Activated CD4-positive, alpha-beta T cell treated with anti-CD3 and anti-CD28 coated beads, Interleukin-2, amount 50 U/mL, for 16 hours (primary cell): ENCODE results near the gene CACNA2D4.
A peak's percentile ranks its signal among the peaks of the same experiment; 100 is the strongest.
"Not testable (repeated sequence)": the region's sequence is repeated elsewhere in the genome, so short reads cannot be mapped to it uniquely, and the experiment has no call there.

Experiments
- DNase-seq: peaks from one replicate; pipeline ENCODE4 v3.0.0-alpha.2; 2020

The CACNA2D4 gene

GRCh38 chr12:1918081-1918883, at the start of gene CACNA2D4:
Gene CACNA2D4 (minus strand): TSS chr12:1918652. CDS start chr12:1918473, 179 bp downstream.
- DNase-seq, result no peak

- DNase-seq, result no peak
Observed at GRCh38 chr12:1966561-1967226, 48.2 kb upstream of the CACNA2D4 start.

- DNase-seq, result no peak
Observed at GRCh38 chr12:1965916-1966315, 47.5 kb upstream of the CACNA2D4 start.

- DNase-seq, result no peak
Observed at GRCh38 chr12:1962051-1963020, 43.9 kb upstream of the CACNA2D4 start.

GRCh38 chr12:1956716-1957115, 38.3 kb upstream of the CACNA2D4 start:
- DNase-seq, result no peak

- peak; percentile 2 for DNase-seq
Observed at GRCh38 chr12:1949771-1950470, 31.5 kb upstream of the CACNA2D4 start.

GRCh38 chr12:1948883-1949282, 30.4 kb upstream of the CACNA2D4 start:
- DNase-seq, result no peak

GRCh38 chr12:1947081-1947480, 28.6 kb upstream of the CACNA2D4 start:
- no peak for DNase-seq

- DNase-seq, result no peak
Observed at GRCh38 chr12:1946296-1946695, 27.8 kb upstream of the CACNA2D4 start.

- not testable (repeated sequence) for DNase-seq
Observed at GRCh38 chr12:1945502-1945901, 27.1 kb upstream of the CACNA2D4 start.

GRCh38 chr12:1939801-1940607, 21.6 kb upstream of the CACNA2D4 start:
- DNase-seq, result peak; percentile 83

GRCh38 chr12:1939331-1939730, 20.9 kb upstream of the CACNA2D4 start:
- no peak for DNase-seq

GRCh38 chr12:1937481-1938224, 19.2 kb upstream of the CACNA2D4 start:
- no peak for DNase-seq

- no peak for DNase-seq
Observed at GRCh38 chr12:1936406-1937320, 18.2 kb upstream of the CACNA2D4 start.

- DNase-seq, result no peak
Observed at GRCh38 chr12:1935700-1936378, 17.4 kb upstream of the CACNA2D4 start.

- no peak for DNase-seq
Observed at GRCh38 chr12:1935242-1935641, 16.8 kb upstream of the CACNA2D4 start.

- no peak for DNase-seq
Observed at GRCh38 chr12:1934831-1935230, 16.4 kb upstream of the CACNA2D4 start.

- DNase-seq, result no peak
Observed at GRCh38 chr12:1934068-1934467, 15.6 kb upstream of the CACNA2D4 start.
